CD4-positive, alpha-beta T cell treated with Interleukin-21 for 1 hour (primary cell): Measurements from ENCODE around the gene PPP2R3B.
"Not testable (repeated sequence)": the region's sequence is repeated elsewhere in the genome, so short reads cannot be mapped to it uniquely, and the experiment has no call there.

Experiments
- DNase-seq: peaks from one replicate; pipeline ENCODE4 v3.0.0-alpha.2; 2020

The PPP2R3B gene

DNA sequence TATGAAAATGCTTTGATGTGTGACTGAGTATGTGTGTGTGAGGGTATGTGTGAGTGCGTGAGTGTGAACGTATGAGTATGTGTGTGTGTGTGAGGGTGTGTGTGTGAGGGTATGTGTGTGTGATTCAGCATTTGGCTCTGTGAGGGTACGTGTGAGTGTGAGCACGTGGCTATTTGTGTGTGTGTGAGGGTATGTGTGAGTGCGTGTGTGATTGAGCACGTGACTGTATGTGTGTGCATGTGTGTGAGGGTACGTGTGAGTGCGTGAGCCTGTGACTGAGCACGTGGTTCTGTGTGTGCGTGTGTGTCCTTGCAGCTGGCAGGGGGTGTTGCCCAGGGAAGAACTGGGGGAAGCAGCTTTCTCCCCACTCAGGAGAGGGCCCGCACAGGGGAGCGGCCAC is 16.1 kb upstream of the PPP2R3B start:
- DNase-seq = no peak

- DNase-seq = no peak
Measured at GRCh38 chrX:400258-400657, 13.6 kb upstream of the PPP2R3B start.

- no peak for DNase-seq
Measured at GRCh38 chrX:397575-397974, 10.9 kb upstream of the PPP2R3B start.

DNA sequence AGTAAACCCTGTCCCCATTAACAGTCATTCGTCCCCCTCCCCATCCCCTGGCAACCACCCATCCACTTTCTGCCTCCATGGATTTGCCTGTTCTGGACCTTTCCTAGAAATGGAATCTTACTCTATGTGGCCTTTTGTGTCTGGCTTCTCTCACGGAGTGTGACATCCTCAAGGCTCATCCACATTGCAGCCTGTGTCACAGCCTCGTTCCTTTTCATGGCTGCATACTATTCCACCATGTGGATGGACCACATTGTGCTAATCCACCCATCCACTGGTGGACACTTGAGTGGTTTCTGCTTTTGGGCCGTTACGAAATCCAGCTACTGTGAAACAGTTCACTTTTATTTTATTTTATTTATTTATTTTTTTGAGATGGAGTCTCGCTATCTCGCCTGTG is 8.1 kb upstream of the PPP2R3B start:
- DNase-seq = no peak

DNA sequence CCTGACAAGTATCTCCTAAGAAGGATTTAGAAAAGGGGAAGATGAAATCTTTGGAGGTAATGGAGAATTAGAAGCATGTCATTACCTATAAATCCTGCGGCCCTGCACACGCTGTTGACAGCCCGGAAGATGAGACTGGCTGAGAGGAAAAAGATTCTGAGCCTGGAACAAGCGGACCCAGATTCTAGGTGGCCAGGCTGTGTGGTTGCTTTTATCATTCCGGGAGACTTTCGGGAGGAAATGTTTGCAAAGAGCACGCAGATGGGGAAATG is 5.8 kb upstream of the PPP2R3B start:
- DNase-seq = no peak

- no peak for DNase-seq
Measured at GRCh38 chrX:391717-392574, 5.2 kb upstream of the PPP2R3B start.

DNA sequence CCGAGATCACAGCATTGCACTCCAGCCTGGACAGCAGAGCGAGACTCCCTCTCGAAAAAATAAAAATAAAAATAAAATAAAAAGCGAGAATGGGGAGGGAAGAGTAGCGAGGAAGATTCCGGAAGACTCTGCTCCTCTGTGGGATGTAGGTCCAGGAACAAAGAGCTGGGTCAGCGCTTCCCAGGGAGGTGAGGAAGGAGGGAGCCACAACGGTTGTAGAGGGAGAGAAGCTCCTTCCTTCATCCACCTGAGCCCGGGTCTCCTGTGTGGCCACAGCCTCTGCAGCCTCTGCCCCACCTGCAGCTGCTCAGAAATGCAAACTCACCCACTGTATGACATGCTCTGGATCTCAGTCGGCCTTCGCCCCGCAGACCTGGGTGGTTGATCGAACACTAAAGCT is 3.8 kb upstream of the PPP2R3B start:
- DNase-seq = no peak

DNA sequence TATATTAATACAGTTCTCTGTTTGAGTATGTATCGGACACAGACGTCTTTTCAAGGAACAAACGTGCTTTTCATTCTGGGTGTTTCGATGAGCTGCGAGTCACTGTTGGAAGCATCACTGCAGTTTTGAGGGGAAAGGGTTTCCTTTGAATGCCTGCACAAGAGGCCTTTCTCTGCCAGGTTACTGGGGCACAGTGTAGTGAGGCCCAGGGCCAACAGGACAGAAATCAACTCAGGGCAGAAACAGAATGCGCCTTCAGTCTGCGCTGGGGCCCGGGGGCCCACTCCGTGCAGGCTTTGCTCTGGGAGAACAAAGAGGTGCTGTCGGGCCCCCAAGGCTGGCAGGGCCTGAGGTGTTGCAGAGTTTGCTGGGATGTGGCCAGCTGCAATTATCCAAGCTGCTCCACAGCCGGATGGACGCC is 2.3 kb upstream of the PPP2R3B start:
- DNase-seq = no peak

GRCh38 chrX:387729-388128 is 1.0 kb upstream of the PPP2R3B start:
- DNase-seq = no peak

DNA sequence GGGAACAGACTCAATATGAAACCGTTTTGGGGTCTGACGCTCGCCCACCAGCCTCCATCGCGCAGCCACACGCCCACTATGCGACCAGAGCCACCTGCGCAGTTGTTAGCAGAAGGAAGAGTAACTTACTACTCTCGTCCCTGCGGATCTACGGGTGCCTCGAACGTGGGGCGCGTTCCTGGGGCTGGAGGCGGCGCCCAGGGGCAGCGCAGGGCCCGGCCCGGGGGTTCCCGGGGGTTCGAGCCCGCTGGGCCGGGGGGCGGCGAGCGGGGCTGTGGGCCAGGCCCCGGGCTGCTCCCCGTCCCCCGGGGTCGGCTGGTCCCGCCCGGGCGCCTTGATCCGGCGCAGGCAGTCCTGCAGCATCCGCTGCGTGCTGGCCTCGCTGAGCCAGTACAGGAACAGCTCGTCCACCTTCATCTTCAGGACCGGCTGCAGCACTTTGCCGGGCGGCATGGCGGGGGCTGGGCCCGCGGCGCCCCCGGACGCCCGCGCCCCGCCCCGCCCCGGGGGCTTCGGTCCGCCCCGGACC is 404 bp downstream of the PPP2R3B start:
- no peak for DNase-seq

DNA sequence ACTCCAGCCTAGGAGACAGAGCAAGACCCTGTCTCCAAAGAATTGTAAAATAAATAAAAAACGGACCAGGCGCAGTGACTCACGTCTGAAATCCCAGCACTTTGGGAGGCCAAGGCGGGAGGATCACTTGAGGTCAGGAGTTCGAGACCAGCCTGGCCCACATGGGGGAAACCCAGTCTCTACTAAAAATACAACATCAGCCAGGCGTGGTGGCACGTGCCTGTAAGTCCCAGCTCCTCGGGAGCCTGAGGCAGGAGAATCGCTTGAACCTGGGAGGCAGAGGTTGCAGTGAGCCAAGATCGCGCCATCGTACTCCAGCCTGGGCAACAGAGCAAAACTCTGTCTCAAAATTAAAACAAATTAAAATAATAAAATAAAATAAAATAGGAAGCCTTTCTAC is 971 bp downstream of the PPP2R3B start:
- DNase-seq = not testable (repeated sequence)

DNA sequence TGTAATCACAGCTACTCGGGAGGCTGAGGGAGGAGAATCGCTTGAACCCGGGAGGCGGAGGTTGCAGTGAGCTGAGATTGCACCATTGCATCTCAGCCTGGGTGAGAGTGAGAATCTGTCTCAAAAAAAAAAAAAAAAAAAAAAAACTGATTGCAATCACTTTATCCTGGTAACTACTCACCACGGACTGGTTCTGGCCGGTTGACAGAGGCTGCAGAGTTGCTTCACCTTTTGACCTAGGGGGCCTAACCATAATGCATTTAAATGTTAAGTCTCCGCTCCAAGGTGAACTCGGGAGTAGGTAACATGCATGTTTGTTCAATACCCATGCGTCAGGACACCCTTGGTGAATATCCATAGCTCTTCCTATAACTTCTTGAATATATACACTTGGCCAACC is 1.8 kb downstream of the PPP2R3B start:
- no peak for DNase-seq

GRCh38 chrX:378443-378842 is 8.3 kb downstream of the PPP2R3B start:
- DNase-seq = no peak

- DNase-seq = not testable (repeated sequence)
Measured at GRCh38 chrX:376206-376605, 10.5 kb downstream of the PPP2R3B start.

DNA sequence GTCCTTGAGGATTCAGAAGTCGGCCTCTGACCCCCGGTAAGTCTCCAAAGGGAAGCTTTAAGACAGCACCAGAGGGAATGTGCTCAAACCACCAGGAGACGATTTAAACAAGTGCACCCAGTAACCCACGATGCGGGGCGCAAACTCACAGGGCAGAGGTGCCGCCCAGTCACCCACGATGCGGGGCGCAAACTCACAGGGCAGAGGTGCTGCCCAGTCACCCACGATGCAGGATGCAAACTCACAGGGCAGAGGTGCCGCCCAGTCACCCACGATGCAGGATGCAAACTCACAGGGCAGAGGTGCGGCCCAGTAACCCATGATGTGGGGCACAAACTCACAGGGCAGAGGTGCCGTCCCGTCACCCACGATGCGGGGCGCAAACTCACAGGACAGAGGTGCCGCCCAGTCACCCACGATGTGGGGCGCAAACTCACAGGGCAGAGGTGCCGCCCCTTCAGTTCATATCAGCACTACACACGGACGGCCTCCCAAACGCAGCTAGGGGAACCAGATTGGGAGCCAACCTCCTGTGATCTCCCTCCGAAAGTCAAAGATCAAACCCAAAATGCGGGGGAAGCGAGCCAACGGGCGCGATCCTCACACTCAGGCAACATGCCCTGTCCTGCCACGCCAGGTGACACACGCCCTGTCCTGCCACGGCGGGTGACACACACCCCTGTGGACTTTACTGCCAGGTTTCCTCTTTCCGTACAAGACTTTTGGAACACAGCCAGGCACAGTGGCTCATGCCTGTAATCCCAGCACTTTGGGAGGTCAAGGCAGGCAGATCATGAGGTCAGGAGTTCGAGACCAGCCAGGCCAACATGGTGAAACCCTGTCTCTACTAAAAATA is 11.3 kb downstream of the PPP2R3B start:
- DNase-seq = no peak

DNA sequence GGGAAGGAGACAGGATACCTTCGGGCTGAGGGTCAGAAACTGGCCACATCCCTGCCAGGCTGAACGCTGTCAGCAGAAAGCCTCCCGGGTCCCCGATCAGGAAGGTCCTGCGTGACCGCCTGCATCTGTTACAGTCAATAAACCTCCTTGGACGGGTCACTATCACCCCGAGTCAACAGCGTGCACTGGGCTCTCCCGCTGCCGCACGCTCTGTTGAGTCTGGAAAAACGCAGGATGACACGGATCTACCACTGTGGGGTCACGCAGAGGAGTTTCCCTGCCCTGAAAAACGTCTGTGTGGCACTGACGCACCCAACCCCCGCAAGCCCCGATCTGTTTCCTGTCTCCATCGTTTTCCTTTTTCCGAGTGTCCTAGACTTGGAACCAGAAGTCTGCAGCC is 12.1 kb downstream of the PPP2R3B start:
- no peak for DNase-seq

- DNase-seq = no peak
Measured at GRCh38 chrX:373641-374471, 12.9 kb downstream of the PPP2R3B start.

GRCh38 chrX:372856-373640 is 13.7 kb downstream of the PPP2R3B start:
- DNase-seq = no peak

- no peak for DNase-seq
Measured at GRCh38 chrX:371907-372306, 14.8 kb downstream of the PPP2R3B start.

DNA sequence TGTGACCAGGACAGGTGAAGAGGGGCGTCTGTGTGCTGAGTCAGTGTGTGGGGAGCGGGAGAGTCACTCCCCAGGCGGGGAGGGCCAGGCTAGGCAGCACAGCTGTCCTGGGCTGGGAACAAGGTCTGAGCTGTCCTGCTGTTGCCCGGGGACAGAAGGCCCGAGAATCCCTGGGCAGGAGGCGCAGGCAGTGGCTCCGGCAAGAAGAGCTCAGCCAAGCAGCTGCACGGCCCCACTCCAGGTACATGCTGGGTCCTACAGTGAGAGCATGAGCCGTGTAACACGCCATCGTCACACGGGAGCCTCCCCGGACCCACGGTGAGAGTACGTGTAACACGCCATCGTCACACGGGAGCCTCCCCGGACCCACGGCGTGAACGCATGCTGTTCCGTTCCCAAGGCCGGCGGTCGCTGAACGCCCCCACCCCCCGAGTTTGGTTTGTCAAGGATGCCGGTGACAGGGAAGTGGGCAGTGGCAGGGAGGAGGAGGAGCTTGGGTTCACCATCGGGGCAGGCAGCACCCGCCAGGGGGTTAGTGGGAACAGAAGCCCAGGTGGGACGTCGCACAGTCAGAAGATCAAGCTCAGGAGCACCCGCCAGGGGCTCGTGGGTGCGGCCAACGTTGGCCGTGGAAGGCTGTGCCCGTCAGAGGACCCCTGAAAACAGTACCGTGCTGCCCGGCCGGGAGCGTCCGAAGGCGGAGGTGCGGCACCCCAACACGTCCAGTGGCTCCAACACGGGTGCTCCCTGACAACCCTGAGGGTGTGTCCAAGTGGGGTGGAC is 15.6 kb downstream of the PPP2R3B start:
- no peak for DNase-seq

DNA sequence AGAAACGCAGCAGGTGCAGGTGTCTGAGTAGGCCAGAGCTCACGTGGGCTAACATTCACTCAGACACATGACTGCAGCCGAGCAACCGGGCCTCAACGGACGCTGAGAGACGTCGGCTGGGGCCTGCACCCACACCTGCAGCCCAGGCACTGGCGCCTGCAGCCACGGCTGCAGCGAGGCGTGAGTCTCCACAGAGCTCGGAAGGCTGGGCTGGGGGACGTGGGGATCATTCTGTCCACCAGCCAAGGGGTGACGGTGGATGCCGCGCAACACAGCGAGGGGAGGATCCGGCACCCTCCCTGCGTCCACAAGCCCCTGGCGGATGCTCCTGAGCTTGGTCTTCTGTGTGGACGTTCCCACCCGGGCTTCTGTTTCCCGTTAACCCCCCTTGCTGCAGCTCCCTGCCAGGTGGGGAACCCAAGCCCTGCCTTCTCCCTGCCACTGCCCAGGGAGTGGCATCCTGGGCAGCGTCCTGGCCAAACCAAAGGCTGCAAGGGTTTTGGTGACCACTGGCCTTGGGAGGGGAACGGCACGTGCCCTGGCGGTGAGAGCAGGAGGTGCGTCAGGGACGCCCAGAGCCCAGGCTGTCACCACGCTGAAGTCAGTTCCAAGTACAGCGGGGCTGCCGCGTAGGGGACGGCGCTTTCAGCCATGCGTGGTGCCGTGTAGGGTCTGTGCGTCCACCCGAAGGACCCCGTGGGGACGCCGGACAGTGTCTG is 16.3 kb downstream of the PPP2R3B start:
- no peak for DNase-seq
